HFF-Myc (cell line): ENCODE results near the gene GPR32.

ENCODE experiments used
- DNase-seq: peaks from one replicate; pipeline ENCODE4 v3.0.0-alpha.2; 2011; ENCODE audit warnings: low read depth; ENCODE audit errors: extremely low read depth
- H3K4me3 ChIP-seq: replicated peaks from 2 replicates; pipeline ENCODE4 v1.5.1; 2011; ENCODE audit warnings: low read depth, mild to moderate bottlenecking, control low read depth, low read length
- TF ChIP-seq, protein P1 (sequence below): IDR thresholded peaks from 2 replicates; pipeline ENCODE4 v1.5.1; 2012; ENCODE audit warnings: mild to moderate bottlenecking, low read depth, low read length, control low read depth; ENCODE audit errors: missing control alignments

Gene GPR32

GRCh38 chr19:50812474-50812873, 42.2 kb downstream of the GPR32 start:
- no peak overlapping the region for H3K4me3 ChIP-seq
- TF ChIP-seq, protein P1, sequence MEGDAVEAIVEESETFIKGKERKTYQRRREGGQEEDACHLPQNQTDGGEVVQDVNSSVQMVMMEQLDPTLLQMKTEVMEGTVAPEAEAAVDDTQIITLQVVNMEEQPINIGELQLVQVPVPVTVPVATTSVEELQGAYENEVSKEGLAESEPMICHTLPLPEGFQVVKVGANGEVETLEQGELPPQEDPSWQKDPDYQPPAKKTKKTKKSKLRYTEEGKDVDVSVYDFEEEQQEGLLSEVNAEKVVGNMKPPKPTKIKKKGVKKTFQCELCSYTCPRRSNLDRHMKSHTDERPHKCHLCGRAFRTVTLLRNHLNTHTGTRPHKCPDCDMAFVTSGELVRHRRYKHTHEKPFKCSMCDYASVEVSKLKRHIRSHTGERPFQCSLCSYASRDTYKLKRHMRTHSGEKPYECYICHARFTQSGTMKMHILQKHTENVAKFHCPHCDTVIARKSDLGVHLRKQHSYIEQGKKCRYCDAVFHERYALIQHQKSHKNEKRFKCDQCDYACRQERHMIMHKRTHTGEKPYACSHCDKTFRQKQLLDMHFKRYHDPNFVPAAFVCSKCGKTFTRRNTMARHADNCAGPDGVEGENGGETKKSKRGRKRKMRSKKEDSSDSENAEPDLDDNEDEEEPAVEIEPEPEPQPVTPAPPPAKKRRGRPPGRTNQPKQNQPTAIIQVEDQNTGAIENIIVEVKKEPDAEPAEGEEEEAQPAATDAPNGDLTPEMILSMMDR, result no peak
- DNase-seq, result no peak

- H3K4me3 ChIP-seq, result no peak overlapping the region
- TF ChIP-seq, protein P1, result no peak
- no peak for DNase-seq
Measured at GRCh38 chr19:50814883-50815282, 44.6 kb downstream of the GPR32 start.

- no peak for DNase-seq
- TF ChIP-seq, protein P1, result no peak
- no peak overlapping the region for H3K4me3 ChIP-seq
Measured at GRCh38 chr19:50815439-50815838, 45.2 kb downstream of the GPR32 start.

DNA sequence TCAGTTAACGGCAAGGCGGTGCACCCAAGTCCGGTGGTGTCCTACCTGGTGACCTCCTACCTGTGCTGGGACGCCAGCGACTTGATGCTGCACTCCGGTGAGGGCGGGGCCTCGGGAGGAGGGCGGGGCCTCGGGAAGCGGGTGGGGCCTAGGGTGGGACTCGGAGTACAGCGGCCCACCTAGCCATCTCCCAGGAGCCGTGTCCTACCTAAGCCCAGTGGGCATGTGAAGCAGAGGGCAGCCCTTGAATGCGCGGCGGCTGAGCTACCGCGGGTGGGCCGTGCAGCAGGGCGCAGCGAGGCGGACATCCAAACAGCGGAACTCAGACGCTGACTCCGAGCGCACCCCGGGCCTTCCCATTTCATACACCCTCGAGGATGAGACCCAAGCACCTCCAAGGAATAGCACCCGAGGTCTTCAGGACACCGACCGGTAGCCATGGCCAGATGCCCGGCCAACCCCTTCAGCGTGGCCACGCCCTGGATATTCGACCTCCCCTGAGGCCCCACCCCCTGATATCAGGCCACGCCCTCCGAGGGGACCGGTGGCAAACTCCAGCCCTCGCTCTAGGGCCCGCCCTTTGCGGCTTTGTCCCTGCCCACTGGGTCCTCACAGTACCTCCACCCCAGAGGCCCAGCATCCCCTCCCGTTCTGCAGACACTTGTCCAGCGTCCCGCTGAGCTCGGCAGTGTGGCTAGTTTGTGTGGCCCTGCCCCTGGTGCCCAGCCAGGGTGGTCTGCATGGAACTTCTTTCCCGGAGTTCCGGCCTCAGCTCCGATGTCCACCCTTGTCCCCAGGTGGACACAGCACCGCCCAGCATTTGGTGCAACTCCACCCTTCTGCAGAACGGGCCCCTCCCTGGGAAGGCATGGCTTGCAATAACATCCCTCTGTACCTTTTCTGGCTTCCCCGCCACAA, 47.9 kb downstream of the GPR32 start:
- no peak for DNase-seq
- TF ChIP-seq, protein P1, result no peak
- peak overlapping the region; percentile 36 for H3K4me3 ChIP-seq

GRCh38 chr19:50818859-50819472, 48.7 kb downstream of the GPR32 start:
- no peak overlapping the region for H3K4me3 ChIP-seq
- TF ChIP-seq, protein P1, result no peak
- no peak for DNase-seq

DNA sequence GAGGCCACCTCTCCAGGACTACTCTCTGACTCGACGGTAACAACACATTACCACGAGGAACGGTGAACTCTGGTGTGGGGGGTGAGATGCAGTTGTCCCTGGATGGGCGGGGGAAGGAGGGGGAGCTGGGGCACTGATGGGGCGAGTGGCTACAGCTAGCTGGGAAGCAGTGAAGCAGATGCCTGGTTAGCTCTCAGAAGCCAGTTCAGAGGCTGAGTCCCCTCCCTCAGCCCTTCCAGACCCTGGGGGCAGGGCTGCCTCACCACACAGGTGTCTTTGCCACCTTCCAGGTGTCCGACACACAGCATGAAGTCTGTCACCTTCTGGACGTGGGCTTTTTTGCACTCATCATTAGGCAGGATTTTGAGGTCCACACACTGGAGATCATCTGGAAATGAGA, 49.4 kb downstream of the GPR32 start:
- TF ChIP-seq, protein P1, result no peak
- H3K4me3 ChIP-seq, result no peak overlapping the region
- DNase-seq, result no peak
